Measurements from ENCODE around the gene EBF4. TPM values are rescaled to one million over a fixed set of nuclear protein-coding genes. Genes with fewer than 3 reads are reported as not detected.
"Not testable (repeated sequence)": the region's sequence is repeated elsewhere in the genome, so short reads cannot be mapped to it uniquely, and the experiment has no call there.

EBF4 gene
- total RNA-seq, 1 experiment from 2014 or later = 0.06 TPM

DNA sequence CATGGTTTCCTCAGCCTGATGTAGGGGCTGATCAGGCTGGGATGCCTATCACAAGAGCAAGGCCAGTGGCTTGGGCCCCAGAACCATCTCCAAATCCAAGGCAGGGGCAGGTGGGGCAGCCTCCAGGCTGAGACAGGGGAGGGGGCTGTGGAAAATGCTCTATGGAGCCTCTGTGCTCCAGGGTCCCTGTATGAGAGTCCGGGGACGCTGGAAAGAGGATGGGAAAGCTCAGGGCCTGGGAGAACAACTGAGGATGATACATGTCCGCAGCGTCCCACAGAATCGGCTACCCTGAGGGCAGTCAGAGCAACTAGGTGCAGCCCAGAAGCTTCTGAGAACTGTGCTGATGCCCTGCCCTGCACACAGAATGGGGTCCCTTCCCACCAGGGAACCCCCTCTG lies 64.4 kb downstream of the EBF4 start:
- no peak for DNase-seq (ENCODE audit: low read depth)

DNA sequence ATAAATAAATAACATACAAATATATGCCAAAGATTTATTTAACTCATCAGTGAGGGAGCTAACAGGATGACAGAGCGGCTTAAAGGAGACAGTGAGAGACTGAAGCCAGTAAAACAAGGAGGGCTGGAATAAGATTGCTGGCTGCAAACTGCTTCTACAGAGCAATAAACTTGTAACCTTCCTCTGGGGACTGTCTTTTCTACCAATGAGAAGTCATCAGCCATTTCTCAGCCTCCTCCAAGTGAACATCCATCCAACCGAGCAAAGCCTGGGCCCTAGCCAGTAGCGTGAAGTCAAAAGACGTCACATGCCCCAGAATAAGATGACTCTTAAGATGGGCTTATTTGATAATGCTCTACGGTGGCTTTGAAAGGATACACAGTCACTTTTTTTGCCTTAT lies 65.4 kb downstream of the EBF4 start:
- no peak for DNase-seq (ENCODE audit: low read depth)

DNA sequence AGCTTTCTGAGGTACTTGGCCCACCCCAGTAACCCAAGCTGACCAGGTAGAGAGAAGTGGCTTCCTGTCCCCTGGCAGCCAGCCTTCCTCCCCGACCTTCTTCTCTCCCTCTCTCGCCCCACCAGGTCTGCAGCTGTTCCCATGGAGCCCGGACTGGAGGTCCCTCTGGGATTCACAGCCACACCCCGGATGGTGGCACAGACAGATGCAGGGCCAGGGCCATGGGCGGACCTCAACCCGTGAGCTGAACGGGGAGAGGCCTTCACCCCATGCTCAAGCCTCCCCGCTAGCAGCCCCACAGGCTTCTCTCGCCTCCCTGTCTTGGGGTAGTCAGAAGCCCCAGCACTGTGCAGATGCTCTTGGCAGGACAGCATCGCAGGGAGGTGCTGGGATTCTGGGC lies 66.6 kb downstream of the EBF4 start:
- DNase-seq (ENCODE audit: low read depth) = no peak

DNA sequence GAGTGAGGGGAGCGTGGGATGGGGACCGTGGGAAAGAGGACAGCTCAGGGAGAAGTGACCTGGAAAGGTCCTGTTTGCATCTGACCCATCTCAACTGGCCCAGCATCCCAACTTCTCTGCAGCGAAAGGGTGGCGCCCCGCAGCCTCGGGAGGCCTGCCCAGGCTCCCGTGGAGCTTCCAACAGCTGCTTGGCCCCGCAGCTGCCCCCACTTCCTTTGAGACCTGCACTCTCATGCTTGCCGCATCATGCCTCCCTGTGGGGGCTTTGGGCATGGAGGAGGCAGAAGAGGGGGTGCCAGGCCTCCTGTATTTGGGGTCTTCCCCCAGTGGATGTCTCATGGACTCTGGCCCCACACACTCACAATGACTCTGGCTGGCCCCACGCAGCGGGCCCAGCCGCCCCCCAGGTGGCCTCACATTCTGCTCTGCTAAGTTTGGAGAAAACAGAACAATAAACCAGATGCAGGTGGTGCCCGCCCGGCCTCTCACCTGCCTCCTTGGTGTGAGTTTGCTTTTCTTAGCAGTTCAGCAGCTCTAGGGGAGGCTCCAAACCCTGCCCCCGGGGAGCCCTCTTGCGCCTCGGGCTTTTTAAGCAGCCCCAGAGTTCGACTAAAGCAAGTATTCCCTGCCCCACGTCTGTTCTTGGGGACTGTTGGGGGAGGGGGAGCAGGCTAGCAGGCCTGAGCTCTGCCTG lies 67.2 kb downstream of the EBF4 start:
- no peak for DNase-seq (ENCODE audit: low read depth)

DNA sequence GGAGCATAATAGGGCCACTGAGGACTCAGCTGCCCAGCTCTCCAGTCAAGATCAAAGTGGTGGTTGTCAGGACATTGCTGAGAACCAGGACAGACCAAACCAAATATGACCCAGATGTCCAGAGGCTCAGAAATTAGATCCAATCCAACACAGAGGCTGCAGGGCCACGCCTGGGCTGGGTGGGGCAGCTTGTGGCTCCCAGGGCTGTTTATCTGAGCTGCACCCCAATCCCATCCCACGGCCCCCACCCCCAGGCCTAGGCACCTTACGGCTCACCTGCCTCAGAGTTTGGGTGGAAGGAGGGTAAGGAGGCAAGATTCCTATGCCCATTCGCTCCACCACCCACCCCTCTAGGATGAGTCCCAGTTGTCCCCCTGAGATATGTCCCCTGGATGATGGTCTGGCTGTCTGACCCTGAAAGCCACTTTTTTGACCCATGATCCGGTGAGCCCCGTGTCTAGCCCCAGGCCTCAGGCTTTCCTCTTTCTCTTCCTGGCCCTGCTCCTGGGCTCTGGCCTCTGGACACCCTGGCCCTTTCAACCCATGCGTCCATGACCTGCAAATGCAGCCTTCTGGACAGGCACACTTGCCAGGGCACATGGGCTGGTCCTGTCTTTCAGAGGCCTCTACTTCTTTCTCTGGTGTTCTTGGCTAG lies 67.8 kb downstream of the EBF4 start:
- no peak for DNase-seq (ENCODE audit: low read depth)

GRCh38 chr20:2760952-2761305 lies 68.3 kb downstream of the EBF4 start:
- no peak for DNase-seq (ENCODE audit: low read depth)

DNA sequence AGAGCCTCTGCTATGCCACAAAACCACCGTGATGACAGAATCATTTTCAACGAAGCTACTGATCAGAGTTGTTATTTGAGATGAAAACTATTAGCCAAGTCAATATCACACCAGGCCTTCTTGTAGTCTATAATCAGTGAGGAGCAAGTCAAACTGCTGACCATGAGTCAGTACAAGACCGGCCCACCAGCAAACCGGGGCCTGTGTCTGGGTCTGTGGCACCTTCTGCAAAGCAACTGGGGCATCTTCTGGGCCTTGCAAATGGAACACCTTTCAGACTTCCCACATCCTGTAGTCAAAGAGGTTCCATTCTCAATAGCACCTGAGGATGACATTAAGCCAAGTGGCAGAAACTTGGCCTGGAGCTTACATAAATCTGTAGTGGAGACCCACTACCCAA lies 69.3 kb downstream of the EBF4 start:
- no peak for DNase-seq (ENCODE audit: low read depth)

- DNase-seq (ENCODE audit: low read depth) = no peak
Observed at GRCh38 chr20:2762578-2763131, 70.1 kb downstream of the EBF4 start.

- no peak for DNase-seq (ENCODE audit: low read depth)
Observed at GRCh38 chr20:2763186-2763585, 70.6 kb downstream of the EBF4 start.

DNA sequence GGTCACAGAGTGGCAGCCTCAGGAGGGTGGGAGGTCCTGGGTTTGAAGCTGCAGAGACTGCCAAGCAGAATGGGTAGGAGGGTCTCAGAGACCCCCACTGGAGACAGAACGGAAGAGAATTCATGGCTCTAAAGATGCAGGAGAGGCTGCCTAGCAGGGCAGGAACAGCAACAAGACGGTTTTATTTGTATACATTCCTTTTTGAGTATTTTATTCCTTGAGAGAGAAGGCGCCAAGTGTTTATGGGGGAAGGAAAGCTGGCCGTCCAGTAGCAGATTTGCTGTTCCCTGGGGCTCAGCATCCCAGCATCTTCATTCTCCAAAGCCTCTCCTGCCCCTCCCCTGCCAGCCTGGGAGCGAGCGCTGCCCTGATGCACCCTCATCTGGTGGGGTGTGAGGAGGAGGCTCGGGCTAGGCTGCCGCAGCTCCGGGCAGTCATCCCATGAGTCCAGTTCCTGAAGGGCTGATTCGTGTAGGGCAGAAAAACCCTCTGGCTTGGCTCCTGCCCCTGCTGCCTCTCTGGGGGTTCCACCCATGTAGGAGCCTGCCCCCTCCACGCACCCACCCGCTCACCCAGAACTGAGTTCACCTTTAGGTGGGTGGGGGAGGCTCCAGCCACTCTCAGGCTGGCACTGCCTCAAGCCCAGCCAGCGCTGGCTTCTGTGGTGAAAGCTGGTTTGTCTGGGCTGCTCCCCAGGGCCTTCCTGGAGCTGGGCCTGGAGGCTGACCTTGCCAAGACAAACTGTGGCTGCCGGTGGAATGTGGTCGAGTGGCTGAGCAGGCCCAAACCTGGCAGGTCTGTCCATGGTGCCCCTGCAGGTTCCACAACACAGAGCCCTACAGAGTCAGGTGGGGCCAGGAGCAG lies 75.4 kb downstream of the EBF4 start:
- DNase-seq (ENCODE audit: low read depth) = peak; percentile 30

DNA sequence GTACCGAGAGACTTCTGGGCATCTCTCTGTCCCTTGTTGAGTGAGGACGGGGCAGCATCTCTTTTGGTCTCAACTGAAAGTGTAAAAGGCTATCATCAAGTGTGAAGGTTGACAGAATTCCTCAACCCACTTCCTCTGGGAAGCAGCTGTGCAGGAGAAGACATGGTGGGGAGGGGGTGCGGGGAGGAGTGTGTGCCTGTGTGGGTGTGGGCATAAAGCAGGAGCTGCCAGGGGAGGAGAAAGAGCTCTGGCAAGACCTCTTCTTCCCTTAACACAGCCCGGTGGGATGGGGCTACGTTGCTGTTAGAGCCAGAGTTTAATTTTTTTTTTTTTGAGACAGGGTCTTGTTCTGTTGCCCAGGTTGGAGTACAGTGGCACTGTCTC lies 76.0 kb downstream of the EBF4 start:
- DNase-seq (ENCODE audit: low read depth) = no peak

GRCh38 chr20:2770091-2770490 lies 77.5 kb downstream of the EBF4 start:
- DNase-seq (ENCODE audit: low read depth) = not testable (repeated sequence)

- no peak for DNase-seq (ENCODE audit: low read depth)
Observed at GRCh38 chr20:2771631-2772080, 79.1 kb downstream of the EBF4 start.

DNA sequence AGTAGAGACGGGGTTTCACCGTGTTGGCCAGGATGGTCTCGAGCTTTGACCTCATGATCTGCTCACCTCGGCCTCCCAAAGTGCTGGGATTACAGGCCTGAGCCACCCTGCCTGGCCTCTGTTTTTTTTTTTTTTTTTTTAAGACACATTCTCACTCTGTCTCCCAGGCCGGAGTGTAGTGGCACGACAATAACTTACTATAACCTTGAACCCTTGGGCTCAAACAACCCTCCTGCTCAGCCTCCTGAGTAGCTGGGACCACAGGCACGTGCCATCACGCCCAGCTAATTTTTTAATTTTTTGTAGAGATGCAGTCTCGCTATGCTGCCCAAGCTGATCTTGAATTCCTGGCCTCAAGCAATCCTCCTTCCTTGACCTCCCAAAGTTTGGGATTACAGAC lies 81.2 kb downstream of the EBF4 start:
- DNase-seq (ENCODE audit: low read depth) = no peak

DNA sequence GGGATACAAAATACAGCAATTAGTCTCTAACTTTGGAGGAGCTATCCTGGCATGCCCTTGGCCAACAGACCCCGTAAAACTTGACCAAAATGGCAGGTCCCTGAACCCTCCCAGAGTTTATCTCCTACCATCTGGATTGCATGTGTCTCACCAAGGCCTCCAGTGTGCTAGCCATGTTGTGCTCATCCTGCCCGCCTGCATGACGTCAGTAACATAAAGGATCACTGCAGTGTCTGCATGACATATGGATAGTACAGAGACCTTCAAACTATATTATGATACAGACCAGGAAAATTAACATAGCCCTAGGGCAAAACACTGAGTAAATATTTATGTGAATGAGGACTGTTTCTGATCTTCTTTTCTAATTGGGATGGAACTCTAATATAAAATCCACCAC lies 82.6 kb downstream of the EBF4 start:
- no peak for DNase-seq (ENCODE audit: low read depth)

DNA sequence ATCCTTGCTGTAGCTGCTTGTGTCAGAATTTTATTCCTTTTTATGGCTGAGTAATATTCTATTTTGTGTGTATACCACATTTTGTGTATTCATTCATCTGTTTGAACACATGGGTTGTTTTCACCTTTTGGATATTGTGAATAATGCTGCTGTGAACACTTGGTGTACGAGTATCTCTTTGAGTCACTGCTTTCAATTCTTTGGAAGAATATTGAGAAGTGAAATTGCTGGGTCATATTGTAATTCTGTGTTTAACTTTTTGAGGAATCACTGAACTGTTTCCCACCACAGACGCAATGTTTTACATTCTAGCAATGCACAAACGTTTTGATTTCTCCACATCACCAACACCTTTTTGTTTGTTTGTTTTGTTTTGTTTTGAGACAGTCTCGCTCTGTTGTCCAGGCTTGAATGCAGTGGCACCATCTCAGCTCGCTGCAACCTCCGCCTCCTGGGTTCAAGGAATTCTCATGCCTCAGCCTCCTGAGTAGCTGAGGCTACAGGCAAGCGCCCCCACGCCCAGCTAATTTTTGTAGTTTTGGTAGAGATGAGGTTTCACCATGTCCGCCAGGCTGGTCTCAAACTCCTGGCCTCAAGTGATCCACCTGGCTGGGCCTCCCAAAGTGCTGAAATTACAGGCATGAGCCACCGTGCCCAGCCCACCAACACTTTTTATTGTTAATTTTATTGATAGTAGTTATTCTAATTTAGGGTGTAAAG lies 86.2 kb downstream of the EBF4 start:
- DNase-seq (ENCODE audit: low read depth) = no peak

- DNase-seq (ENCODE audit: low read depth) = no peak
Observed at GRCh38 chr20:2780948-2781347, 88.4 kb downstream of the EBF4 start.

- no peak for DNase-seq (ENCODE audit: low read depth)
Observed at GRCh38 chr20:2783908-2784566, 91.5 kb downstream of the EBF4 start.

- no peak for DNase-seq (ENCODE audit: low read depth)
Observed at GRCh38 chr20:2793471-2793870, 100.9 kb downstream of the EBF4 start.

- DNase-seq (ENCODE audit: low read depth) = no peak
Observed at GRCh38 chr20:2794202-2794748, 101.7 kb downstream of the EBF4 start.
